Neural cell (in vitro differentiated cells): Measurements from ENCODE around the gene RHBDD3. TPM values are rescaled to one million over a fixed set of nuclear protein-coding genes. Genes with fewer than 3 reads are reported as not detected.

Experiments used
- H2AFZ ChIP-seq: fragments of 200-600, 300-800 bp; sonication (generic), shearing (Covaris generic); 2 replicates; pipeline ENCODE4 v1.6.0; 2014; ENCODE audit warnings: low read depth, mild to moderate bottlenecking, antibody characterized with exemption, low read length, moderate library complexity
- H3F3A ChIP-seq: fragments of 200-600 bp; shearing (Covaris generic); 2 replicates; pipeline ENCODE4 v1.6.1; 2016; ENCODE audit warnings: mild to moderate bottlenecking, moderate library complexity, mixed read lengths, antibody characterized with exemption, low read length; ENCODE audit not compliant: insufficient read depth, poor library complexity, severe bottlenecking
- H3K27ac ChIP-seq: fragments of 200-600, 300-800 bp; sonication (generic), shearing (Covaris generic); 2 replicates; pipeline ENCODE4 v1.5.1; 2014; ENCODE audit warnings: mild to moderate bottlenecking, low read length, moderate library complexity
- H3K27me3 ChIP-seq: fragments of 300-800, 200-600 bp; sonication (generic), shearing (Covaris generic); 2 replicates; pipeline ENCODE4 v1.6.0; 2014; ENCODE audit warnings: mild to moderate bottlenecking, low read depth, low read length, moderate library complexity; ENCODE audit not compliant: insufficient read depth
- H3K36me3 ChIP-seq: fragments of 300-800, 200-600 bp; sonication (generic), shearing (Covaris generic); 2 replicates; pipeline ENCODE4 v1.5.1; 2014; ENCODE audit warnings: mild to moderate bottlenecking, antibody characterized with exemption, low read length, moderate library complexity; ENCODE audit not compliant: insufficient read depth
- H3K4me2 ChIP-seq: fragments of 300-800, 200-600 bp; sonication (generic), shearing (Covaris generic); 2 replicates; pipeline ENCODE4 v1.6.0; 2014; ENCODE audit warnings: mild to moderate bottlenecking, low read length
- H3K4me3 ChIP-seq: fragments of 300-800, 200-600 bp; sonication (generic), shearing (Covaris generic); 2 replicates; pipeline ENCODE4 v1.5.1; 2014; ENCODE audit warnings: mild to moderate bottlenecking, low read length, moderate library complexity
- H3K79me2 ChIP-seq: fragments of 200-600 bp; shearing (Covaris generic); replicated peaks from 2 replicates; pipeline ENCODE4 v1.6.0; 2014; ENCODE audit warnings: mild to moderate bottlenecking, low read length, moderate library complexity; ENCODE audit not compliant: insufficient read depth
- H3K9ac ChIP-seq: fragments of 300-800, 200-600 bp; sonication (generic), shearing (Covaris generic); 2 replicates; pipeline ENCODE4 v1.6.1; 2016; ENCODE audit warnings: mild to moderate bottlenecking, low read length, mixed read lengths
- H3K9me2 ChIP-seq: fragments of 200-600 bp; shearing (Covaris generic); 2 replicates; pipeline ENCODE4 v1.6.1; 2016; ENCODE audit warnings: mild to moderate bottlenecking, low read length, mixed read lengths; ENCODE audit not compliant: insufficient read depth
- H3K9me3 ChIP-seq: fragments of 200-600, 300-800 bp; sonication (generic), shearing (Covaris generic); 2 replicates; pipeline ENCODE4 v1.6.1; 2016; ENCODE audit warnings: mild to moderate bottlenecking, mixed run types, low read length, moderate library complexity, mixed read lengths
- H4K20me1 ChIP-seq: fragments of 200-600 bp; shearing (Covaris generic); 2 replicates; pipeline ENCODE4 v1.6.1; 2016; ENCODE audit warnings: mild to moderate bottlenecking, mixed run types; ENCODE audit not compliant: insufficient read depth
- CTCF ChIP-seq: fragments of 450-650 bp; IDR thresholded peaks from 2 replicates; pipeline ENCODE4 v1.5.1; 2014; ENCODE audit warnings: antibody characterized with exemption, mild to moderate bottlenecking, moderate library complexity; ENCODE audit not compliant: poor library complexity, severe bottlenecking
- EP300 ChIP-seq: fragments of 450-650 bp; conservative IDR thresholded peaks from 2 replicates; pipeline ENCODE4 v1.6.1; 2014; ENCODE audit warnings: antibody characterized with exemption, mild to moderate bottlenecking, moderate library complexity; ENCODE audit not compliant: poor library complexity, severe bottlenecking
- EZH2 ChIP-seq: fragments of 200-600, 300-800 bp; shearing (Covaris generic), sonication (generic); IDR thresholded peaks from 2 replicates; pipeline ENCODE4 v1.6.1; 2014; ENCODE audit warnings: antibody characterized with exemption, low read length, borderline replicate concordance, mild to moderate bottlenecking; ENCODE audit not compliant: insufficient read depth, poor library complexity, severe bottlenecking
- MXI1 ChIP-seq: fragments of 450-650 bp; conservative IDR thresholded peaks from 2 replicates; pipeline ENCODE4 v1.6.1; 2014; ENCODE audit warnings: antibody characterized with exemption, mild to moderate bottlenecking; ENCODE audit not compliant: poor library complexity, severe bottlenecking
- POLR2AphosphoS5 ChIP-seq: IDR thresholded peaks from 2 replicates; pipeline ENCODE4 v1.6.1; 2012
- RAD21 ChIP-seq: fragments of 450-650 bp; conservative IDR thresholded peaks from 2 replicates; pipeline ENCODE4 v1.6.1; 2014; ENCODE audit warnings: antibody characterized with exemption, mild to moderate bottlenecking, moderate library complexity
- REST ChIP-seq: IDR thresholded peaks from 2 replicates; pipeline ENCODE4 v1.6.1; 2012; ENCODE audit warnings: borderline replicate concordance
- SMC3 ChIP-seq: fragments of 450-650 bp; conservative IDR thresholded peaks from 2 replicates; pipeline ENCODE4 v1.6.1; 2014; ENCODE audit warnings: antibody characterized with exemption, mild to moderate bottlenecking, moderate library complexity; ENCODE audit not compliant: poor library complexity
- TAF1 ChIP-seq: IDR thresholded peaks from 2 replicates; pipeline ENCODE4 v1.6.1; 2012; ENCODE audit warnings: low read depth
- polyA plus RNA-seq: library from polyadenylated mRNA; depleted of rRNA; stranded (reverse); fragments of >200 nt; gene quantifications from 2 replicates; pipeline ENCODE4 v1.2.3, GENCODE V29; 2014

The RHBDD3 gene
- polyA plus RNA-seq, 1 donor from 2014 or later: 114 TPM

- Histone ChIP-seq H3K9me3 (no peaks in the 10 kb centered on the region), H2AFZ (no peak overlapping the region), H4K20me1 (no peaks in the 10 kb centered on the region), H3K36me3 (peaks cover 4% of the 10 kb centered on the region), H3K27ac (no peak overlapping the region), H3K4me2 (no peak overlapping the region), H3K9me2 (no peaks in the 10 kb centered on the region), H3K9ac (no peak overlapping the region), H3K4me3 (no peak overlapping the region), H3K79me2 (no peaks in the 10 kb centered on the region), H3K27me3 (peaks cover 11% of the 10 kb centered on the region), H3F3A (no peaks in the 10 kb centered on the region)
- TF ChIP-seq SMC3: no peak
- no peak for TF ChIP-seq EZH2
- no peak for TF ChIP-seq EP300
- TF ChIP-seq MXI1: no peak
- no peak for TF ChIP-seq POLR2AphosphoS5
- no peak for TF ChIP-seq CTCF
- no peak for TF ChIP-seq REST
- no peak for TF ChIP-seq RAD21
- no peak for TF ChIP-seq TAF1
Observed at GRCh38 chr22:29302402-29302680, 34.6 kb upstream of the RHBDD3 start.

GRCh38 chr22:29301716-29302401 lies 34.1 kb upstream of the RHBDD3 start:
- TF ChIP-seq MXI1 (no peak), EP300 (no peak), REST (no peak), RAD21 (no peak), TAF1 (no peak), POLR2AphosphoS5 (no peak), CTCF (no peak), EZH2 (no peak)
- H3K4me2 ChIP-seq: no peak overlapping the region
- no peaks in the 10 kb centered on the region for H4K20me1 ChIP-seq
- no peaks in the 10 kb centered on the region for H3K9me3 ChIP-seq
- H3F3A ChIP-seq: no peaks in the 10 kb centered on the region
- no peaks in the 10 kb centered on the region for H3K79me2 ChIP-seq
- peaks cover 9% of the 10 kb centered on the region for H3K36me3 ChIP-seq
- H3K9ac ChIP-seq: no peak overlapping the region
- no peak overlapping the region for H3K4me3 ChIP-seq
- peaks cover 11% of the 10 kb centered on the region for H3K27me3 ChIP-seq
- H3K9me2 ChIP-seq: no peaks in the 10 kb centered on the region
- H2AFZ ChIP-seq: no peak overlapping the region
- no peak overlapping the region for H3K27ac ChIP-seq
